22Rv1 (cell line): ENCODE data around the gene TAS1R2.

Experiments
- CTCF ChIP-seq: fragments of 450-650 bp; IDR thresholded peaks from 2 replicates; pipeline ENCODE4 v1.5.1; 2017; ENCODE audit warnings: mild to moderate bottlenecking
- ZFX ChIP-seq: fragments of 450-650 bp; IDR thresholded peaks from 2 replicates; pipeline ENCODE4 v1.6.1; 2017; ENCODE audit warnings: antibody characterized with exemption, borderline replicate concordance

GRCh38 chr1:18907021-18907916 lies 47.8 kb upstream of the TAS1R2 start:
- TF ChIP-seq CTCF (peak; percentile 89), ZFX (no peak)
